Measurements from ENCODE around the gene MAGEC3.

Gene MAGEC3

DNA sequence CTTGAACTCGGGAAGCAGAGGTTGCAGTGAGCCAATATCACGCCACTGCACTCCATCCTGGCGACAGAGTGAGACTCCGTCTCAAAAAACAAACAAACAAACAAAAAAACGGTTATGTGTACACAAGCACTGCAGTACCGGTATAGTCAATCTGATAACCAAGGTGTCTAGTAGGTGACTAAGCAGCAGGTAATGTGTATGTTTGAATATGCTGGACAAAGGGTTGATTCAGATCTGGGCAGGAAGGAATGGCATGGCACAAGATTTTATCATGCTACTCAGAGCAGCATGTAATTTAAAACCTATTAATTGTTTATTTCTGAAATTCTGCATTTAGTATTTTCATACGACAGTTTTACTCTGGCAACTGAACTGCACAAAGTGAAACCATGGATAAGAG lies 107.3 kb downstream of the MAGEC3 start:
- no peak for DNase-seq (ENCODE audit: low spot score)

DNA sequence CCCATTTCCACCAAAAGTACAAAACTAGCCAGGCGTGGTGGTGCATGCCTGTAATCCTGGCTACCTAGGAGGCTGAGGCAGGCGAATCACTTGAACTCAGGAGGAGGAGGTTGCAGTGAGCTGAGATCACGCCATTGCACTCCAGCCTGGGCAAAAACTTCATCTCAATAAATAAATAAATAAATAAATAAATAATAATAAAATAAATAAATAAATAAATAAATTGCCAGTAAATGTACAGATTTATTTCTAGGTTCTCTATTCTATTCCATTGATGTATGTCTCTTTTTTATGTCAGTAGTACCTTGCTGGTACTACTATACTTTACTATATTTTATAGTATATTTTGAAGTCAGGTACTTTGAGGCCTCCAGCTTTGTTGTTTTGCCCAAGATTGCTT lies 109.2 kb downstream of the MAGEC3 start:
- no peak for DNase-seq (ENCODE audit: low spot score)

Measured in AG08395 (cell line).